ENCODE data around the gene NSL1.
"Not testable (repeated sequence)": the region's sequence is repeated elsewhere in the genome, so short reads cannot be mapped to it uniquely, and the experiment has no call there.

The NSL1 gene

DNA sequence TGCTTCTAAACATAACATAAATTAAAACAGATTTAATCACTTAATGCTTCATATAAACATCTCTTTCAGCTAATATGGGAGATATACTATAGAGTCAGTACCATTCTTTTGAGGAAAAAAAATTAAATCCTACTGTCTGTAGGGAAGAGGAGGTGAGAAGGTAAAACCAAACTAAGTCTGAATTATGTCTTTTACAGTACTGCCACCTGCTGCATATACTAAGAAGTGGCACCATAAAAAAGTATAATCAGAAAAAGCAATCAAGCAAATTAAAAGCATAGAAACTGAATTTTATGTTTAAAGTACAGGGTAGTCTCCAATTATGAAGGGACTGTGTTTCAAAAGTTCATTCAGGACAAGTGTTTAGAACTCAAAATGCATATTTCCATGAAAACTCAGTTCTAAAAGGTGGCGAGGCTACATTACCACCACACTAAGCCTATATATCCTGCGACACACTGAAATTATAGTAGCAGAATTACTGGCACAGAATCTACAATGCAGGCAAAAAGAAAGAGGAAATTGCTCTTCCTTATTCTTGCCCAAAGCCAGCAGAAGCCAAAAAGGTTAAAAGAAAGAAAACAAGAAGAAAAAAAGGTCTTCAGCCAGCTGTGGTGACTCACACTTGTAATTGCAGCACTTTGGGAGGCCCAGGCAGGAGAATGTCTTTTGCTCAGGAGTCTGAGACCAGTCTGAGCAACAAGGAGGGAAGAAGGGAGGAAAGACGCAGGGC is 9.0 kb downstream of the NSL1 start:
- DNase-seq = peak; percentile 50

DNA sequence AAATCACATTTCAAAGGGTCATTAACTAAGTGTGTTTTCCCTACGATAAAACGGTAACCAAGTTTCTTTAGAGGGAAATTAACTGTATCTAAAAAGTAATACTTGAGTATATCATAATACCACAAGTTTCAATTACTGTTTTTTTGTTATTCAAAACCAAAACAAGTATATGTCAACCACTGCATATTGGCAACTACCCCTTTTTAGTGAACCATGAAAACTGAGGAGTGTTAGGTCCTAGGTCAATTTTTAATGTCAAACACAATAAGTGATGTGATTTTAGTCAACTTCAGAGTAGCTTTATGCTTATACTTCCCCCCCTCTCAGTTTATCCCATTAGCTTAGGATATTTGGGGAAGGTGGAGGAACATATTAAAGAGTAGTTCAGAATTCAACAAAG is 10.4 kb downstream of the NSL1 start:
- no peak for DNase-seq

DNA sequence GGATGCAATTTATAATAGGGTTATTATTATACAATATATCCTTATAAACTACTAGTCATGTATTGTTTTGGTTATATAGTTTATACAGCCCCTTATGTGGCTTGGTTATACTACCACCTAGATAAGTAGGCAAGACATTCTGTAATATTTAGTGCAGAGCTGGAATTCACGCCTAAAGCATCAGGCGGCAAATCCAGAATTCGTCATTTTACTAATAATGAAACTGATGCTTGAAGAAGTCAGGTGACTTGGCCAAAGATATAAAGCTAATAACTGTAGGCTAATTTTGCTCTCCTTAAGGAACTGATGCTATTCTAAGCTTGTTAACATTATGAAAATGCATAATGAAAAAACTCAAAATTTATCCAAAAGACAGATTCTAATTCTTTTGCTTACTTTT is 10.8 kb downstream of the NSL1 start:
- DNase-seq = no peak

DNA sequence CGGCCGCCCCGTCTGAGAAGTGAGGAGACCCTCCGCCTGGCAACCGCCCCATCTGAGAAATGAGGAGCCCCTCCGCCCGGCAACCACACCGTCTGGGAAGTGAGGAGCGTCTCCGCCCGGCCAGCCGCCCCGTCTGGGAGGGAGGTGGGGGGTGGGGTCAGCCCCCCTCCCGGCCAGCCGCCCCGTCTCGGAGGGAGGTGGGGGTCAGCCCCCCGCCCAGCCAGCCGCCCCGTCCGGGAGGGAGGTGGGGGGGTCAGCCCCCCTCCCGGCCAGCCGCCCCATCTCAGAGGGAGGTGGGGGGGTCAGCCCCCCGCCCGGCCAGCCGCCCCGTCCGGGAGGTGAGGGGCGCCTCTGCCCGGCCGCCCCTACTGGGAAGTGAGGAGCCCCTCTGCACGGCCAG is 12.5 kb downstream of the NSL1 start:
- DNase-seq = not testable (repeated sequence)

DNA sequence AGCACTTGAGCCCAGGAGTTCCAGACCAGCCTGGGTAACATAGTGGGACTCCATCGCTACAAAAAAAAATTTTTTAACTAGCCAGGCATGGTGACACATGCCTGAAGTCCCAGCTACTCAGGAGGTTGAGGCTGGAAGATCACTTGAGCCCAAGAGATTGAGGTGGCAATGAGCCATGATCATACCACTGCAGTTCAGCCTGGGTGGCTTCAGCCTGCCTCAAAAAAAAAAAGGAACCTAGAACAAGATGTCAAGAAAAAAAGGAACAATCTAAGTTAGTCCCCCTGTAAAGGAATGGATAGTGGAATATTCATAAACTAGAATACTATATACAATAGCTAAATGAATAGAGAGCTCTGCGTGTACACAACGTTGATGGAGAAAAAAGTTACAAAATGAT is 14.4 kb downstream of the NSL1 start:
- DNase-seq = no peak

DNA sequence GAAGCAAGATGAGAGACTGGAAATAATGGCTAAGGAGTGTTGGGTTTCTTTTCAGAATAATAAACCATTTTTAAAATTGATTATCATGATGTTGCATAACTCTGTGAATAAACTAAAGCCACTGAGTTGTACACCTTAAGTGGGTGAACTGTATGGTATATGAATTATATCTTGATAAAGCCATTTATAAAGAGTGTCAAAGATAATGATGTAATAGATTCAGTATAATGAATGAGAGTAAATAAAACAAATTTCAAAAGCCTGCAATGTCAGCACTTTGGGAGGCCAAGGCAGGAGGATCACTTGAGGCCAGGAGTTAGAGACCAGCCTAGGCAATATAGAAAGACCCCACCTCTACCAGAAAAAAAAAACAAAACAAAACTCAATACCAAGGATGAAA is 16.3 kb downstream of the NSL1 start:
- DNase-seq = no peak

DNA sequence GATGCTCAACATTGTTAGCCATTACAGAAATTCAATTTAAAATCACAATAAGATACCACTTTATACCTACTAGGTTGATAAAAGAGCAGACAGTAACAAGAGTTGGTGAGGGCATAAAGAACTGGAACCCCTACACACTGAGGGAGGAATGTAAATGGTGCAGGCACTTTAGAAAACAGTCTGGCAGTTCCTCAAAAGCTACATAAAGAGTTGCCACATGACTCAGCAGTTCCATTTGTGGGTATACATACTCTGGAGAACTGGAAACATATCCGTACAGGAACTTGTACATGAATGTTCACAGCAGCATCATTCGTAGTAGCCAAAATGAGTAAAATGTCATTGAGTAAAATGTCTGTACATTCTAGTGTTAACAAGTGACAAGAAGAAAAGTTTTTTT is 17.0 kb downstream of the NSL1 start:
- no peak for DNase-seq

DNA sequence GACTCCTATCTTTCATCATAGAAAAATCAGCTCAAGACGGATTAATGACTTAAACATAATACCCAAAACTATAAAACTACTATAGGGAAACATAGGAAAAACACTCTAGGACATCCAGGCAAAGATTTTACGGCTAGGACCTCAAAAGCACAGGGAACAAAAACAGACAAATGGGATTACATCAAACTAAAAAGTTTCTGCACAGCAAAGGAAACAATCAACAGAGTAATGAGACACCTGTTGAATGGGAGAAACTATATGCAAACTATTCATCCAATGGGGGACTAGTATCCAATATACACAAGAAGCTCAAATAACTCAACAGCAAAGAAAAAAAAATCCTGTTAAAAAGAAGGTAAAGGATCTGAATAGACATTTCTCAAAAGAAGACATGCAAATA is 18.6 kb downstream of the NSL1 start:
- DNase-seq = no peak

DNA sequence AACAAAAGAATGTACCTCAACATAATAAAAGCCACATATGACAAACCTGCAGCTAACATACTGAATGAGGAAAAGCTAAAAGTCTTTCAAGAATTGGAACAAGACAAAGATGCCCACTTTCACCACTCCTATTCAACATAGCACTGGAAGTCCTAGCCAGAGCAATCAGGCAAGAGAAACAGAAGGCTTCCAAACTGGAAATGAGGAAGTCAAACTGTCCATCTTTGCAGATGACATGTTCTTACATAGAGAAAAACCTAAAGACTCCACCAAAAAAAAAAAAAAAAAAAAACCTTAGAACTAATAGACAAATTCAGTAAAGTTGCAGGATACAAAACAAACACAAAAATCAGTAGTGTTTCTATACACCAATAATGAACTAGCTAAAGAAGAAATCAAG is 20.2 kb downstream of the NSL1 start:
- no peak for DNase-seq

DNA sequence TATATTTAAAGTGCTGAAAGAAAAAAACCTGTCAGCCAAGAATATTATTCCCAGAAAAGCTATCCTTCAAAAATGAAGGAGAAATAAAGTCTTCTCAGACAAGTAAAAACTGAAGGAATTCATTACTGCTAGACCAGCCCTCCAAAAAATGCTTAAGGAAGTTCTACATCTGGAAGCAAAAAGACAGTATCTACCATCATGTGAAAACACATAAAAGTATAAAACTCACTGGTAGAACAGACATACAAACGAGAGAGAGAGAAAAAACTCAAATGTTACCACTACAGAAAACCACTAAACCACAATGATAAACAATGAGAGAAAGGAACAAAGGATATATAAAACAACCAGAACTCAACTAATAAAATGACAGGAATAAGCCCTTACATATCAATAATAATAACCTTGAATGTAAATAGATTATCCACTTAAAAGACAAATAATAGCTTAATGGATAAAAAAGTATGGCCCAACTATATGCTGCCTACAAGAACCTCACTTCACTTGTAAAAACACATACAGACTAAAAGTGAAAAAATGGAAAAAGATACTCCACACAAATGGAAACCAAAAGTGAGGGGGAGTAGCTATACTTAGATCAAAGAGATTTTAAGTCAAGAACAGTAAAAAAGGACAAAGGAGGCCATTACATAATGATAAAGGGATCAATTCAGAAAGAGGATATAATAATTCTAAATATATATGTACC is 22.0 kb downstream of the NSL1 start:
- DNase-seq = no peak

DNA sequence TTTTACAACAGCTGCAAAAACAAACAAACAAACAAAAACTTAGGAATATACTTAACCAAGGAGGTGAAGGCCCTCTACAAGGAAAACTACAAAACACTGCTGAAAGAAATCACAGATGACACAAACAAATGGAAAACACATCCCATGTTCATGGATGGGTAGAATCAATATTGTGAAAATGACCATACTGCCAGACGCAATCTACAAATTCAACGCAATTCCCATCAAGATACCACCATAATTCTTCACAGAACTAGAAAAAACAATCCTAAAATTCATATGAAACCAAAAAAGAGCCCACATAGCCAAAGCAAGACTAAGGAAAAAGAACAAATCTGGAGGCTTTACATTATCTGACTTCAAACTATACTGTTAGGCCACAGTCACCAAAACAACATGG is 24.8 kb downstream of the NSL1 start:
- not testable (repeated sequence) for DNase-seq

DNA sequence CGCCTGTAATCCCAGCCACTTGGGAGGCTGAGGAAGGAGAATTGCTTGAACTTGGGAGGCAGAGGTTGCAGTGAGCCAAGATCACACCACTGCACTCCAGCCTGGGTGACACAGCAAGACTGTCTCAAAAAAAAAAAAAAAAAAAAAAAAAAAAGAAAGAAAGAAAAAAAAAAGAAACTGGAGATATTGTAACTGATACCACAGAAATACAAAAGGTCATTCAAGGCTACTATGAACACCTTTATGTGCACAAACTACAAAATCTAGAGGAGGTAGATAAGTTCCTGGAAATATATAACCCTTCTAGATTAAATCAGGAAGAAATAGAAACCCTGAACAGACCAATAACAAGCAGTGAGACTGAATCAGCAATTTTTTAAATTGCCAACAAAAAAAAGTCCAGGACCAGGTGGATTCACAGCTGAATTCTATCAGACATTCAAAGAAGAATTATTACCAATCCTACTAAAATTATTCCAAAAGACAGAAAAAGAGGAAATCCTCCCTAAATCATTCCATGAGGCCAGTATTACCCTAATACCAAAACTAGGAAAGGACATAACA is 26.8 kb downstream of the NSL1 start:
- not testable (repeated sequence) for DNase-seq

DNA sequence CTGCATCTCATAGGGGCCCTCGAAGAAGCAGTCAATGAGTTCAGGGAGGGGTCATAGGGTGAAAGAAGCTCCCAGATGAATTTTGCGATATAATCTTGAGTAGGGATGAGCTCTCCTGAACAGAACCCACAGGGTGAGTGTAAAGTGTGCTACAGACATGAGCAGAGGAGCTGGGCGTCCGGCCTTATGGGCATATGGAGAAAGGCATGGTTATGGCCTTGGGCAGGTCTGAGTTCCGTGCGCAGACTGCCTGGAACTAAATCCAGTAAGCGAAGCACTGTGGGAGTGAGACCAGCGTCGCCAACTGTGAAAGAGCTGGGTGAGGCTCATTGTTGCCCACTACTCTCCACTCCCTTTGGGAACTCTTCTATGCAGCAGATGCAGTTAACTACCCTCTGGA is 28.7 kb downstream of the NSL1 start:
- no peak for DNase-seq

DNA sequence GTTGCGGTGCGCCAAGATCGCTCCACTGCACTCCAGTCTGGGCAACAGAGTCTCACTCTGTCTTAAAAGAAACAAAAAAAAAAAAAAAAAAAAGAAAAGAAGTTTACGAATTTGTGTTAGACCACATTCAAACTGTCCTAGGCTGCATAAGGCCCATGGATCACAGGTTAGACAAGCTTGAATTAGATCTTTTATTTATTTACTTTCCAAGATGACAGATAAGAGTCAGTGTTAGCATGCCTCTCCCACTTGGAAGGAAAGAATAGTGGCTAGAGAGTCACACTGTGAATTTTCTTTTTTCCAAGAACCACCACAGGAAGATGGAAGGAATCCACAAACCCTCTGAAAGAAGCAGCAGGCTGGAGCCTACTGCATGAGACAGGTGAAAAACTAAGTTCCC is 29.3 kb downstream of the NSL1 start:
- DNase-seq = no peak

DNA sequence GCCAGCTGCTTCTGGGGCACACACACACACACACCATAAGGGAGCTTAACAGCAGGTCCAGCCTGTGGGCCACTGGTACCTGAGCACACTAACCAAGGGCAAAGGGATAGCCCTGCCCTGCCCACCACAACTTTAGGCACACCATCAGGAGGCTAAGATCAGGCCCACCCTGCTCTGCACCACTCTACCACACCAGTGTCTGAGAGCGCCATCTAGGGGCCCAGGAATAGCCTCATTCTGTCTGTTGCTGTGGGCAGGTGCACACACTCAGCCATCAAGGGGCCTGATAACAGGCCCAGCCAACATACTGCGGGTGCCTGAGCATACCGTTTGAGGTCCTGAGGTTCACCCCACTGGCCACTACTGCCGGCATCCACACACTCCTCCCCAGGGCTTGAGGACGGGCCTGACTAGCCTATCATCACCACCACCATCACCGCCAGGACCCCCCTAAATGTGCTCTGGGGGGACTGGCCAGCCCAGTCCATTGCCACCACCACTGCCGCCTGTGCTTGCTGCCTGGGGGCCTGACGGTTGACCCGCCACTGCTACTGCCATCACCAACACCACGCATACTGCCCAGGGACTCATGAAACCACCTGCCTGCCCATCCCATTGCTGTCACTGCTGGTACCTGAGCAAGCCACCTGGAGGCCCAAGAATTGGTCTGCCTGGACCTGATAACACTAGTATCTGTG is 31.3 kb downstream of the NSL1 start:
- DNase-seq = no peak

DNA sequence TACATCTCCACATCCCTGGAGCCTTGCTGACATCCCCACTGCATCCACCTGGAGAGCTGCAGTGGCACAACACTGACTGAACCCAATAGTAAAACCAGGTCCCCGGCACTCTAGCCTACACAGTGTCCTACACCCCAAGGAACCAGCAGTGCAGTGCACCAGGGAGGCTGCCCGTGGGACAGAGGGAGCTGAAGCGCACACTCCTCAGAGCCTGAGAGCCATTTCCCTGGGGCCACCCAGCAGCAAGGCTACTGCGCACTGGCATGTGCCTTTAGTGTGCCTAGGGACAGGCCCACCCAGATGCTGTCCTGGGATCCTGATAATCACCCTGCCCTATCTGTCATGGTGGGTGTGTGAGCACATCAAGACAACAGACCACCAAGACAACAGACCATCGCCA is 31.9 kb downstream of the NSL1 start:
- DNase-seq = no peak

DNA sequence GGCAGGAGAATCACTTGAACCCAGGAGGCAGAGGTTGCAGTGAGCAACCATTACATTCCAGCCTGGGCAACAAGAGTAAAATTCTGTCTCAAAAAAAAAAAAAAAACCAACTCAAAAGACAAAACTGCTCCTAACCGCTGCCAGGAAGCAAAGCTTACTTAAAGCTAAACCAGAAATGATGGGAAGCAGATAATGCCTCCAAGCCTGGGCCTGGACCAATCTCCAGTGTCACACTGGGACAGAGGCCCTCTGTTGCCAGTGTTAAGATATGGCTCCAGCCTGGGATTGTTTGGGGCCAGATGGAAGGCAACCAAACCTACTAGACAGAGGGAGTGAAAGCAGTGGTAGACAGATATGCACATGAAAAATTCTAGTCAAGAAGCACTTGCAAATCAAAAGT is 36.9 kb downstream of the NSL1 start:
- no peak for DNase-seq

DNA sequence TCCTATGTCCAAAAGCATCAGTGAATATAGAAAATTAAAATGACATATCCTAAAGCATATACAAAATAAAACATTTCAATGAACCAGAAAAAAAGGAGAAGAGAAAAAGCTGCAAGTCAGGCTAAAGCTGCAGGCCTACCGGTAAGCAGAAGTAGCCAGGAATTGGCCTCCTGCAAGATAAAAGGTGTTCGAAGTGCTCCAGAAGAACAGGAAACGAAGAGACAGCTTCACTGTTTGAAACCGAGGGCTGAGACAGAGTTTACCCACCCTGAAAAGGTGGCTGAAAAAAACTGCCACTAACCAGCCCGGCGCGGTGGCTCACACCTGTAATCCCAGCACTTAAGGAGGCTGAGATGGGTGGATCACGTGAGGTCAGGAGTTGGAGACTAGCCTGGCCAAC is 37.4 kb downstream of the NSL1 start:
- no peak for DNase-seq

DNA sequence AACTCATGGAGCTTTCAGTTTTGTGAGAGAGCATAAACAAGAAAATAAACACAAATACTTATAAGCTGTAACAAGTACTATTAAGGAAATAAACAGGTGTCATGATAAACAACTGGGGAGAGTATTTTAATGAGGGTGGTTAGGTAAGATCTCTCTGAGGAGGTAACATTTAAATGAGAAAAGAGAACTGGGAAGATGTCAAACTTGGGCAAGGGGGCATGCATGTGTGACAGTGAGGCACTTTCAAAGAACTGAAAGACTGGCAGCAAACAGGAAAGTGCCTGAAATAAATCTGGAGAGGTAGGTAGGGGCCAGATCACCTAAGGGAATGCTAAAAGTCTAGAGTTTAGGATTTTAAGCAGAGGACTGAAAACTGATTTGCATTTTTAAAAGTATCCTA is 37.8 kb downstream of the NSL1 start:
- no peak for DNase-seq

DNA sequence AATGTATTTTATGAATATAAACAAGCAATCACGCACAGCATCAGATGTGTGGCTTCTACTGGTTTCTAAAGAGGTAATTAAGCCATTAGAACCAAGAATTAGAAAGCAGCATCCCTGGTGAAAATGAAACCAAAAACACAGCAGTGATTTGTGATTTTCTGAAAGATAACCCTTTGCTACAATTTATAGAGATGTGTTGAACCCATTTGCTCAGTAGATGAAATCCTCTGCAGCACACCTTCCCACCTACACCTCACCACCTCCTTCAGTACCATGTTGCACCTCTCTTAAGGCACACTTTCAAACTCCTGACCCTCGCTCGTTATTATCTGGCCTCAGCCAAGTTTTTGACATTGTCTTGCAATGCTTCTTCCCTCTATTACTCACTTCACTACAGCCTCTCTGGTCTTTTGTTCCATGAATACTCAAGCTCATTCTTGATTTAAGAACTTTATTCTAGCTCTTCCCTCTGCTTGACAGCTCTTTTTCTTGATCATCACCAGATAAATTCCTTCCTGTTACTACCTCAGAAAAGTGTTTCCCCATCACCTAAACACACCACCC is 38.6 kb downstream of the NSL1 start:
- DNase-seq = no peak

DNA sequence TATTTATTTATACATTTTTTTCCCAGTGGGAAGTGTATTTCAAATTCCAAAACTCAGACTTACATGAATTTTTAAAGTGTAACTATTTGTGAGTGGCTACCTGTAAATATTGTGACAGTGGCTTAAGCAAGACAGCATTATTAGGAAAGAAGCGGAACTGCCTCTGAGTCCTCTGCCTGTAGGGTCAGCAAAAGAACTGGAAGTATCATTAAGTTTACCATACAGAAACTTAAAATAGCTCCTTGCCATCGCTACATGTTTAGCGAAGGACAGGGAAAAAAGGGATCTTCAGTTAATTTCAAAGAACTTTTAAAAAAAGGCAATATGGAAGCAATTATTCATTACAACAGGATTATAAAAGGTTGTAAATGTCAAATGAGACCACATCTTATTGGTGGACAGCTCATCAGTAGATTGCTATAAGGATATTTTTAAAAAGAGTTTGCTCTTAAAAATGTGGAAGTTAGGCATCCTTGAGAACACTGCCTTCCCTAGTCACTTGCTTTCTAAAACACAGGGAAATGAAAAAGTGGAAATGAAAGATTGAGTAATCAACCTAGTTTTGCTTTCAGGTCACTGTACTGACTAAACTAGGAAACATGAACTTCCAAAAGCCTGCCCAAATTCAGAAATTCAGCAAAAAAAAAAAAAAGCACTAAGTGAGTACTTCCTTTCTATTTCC is 39.2 kb downstream of the NSL1 start:
- no peak for DNase-seq

DNA sequence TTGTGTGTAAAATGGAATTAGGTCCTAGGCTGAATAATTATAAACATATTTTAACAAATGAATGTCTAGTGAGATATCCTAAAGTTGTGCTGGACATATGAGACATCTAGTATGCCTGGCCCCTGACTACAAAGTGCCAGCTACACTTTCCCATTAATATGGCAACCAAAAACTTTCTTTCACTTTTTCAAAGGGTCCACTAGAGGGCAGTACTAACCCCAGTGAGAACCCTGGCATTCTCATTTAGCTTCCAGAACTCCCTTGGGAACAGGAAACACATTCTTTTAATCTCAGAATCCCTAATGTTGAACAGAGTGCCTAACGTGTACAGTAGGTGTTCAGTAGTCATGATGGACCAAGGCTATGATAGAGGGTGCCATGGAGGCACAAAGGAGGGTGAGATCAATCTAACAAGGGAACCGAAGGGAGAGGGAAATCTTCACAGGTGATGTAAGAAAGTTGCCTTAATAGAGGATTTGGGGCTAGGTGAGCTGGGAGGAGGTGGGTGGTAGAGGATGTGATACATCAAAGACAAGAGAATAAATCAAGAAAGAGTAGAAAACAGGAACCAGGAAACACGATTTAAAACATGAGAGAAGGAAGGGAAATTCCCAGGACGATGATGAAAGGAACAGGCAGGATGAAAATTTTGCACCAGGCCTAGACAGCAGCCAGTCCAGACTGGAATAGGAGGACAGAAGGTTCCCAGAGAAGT is 41.6 kb downstream of the NSL1 start:
- peak; percentile 81 for DNase-seq
